A549 (cell line): ENCODE results near the gene ABI3BP. TPM values are rescaled to one million over a fixed set of nuclear protein-coding genes. Genes with fewer than 3 reads are reported as not detected.

Experiments used
- ATAC-seq, 2 experiments: fragments of 200-7000 bp in 1 of 2; fragments of >200 bp in 1 of 2; cut with Nextera tagmentation in 1 of 2; cut with Tn5 transposase in 1 of 2; 3 replicates each; pipeline versions ENCODE4 v1.8.0 to v1.9.1; 2018 to 2020; ENCODE audit warnings: mild to moderate bottlenecking in 1 of 2, moderate library complexity in 1 of 2
- CTCF ChIA-PET: fragments of 300-600 bp; sonication (Branson Sonifier 250); formaldehyde crosslinking; extraction: SDS; loops from one replicate; lab custom pipeline; 2021; ENCODE audit warnings: antibody characterized with exemption, inconsistent platforms; lab: Yijun Ruan, JAX
- POLR2A ChIA-PET: fragments of 350-600 bp; formaldehyde crosslinking; extraction: SDS; loops from one replicate; lab custom pipeline; 2021; ENCODE audit warnings: antibody characterized with exemption, inconsistent platforms; lab: Yijun Ruan, JAX
- DNase-seq, 2 experiments: peaks; one replicate each; pipeline versions ENCODE4 v3.0.0 to v3.0.0-alpha.2; 2011 to 2016; ENCODE audit warnings: low read depth in 1 of 2, low spot score in 1 of 2
- FAIRE-seq: peaks from 2 replicates; lab custom pipeline; 2011; peaks lifted over from hg19 to GRCh38; lab: Jason Lieb, UNC
- H3K27ac ChIP-seq, 2 experiments: fragments of >200 bp; sonication (Bioruptor Twin); formaldehyde crosslinking; 3 replicates each; pipeline ENCODE4 v1.5.1; 2016 to 2017
- H3K4me1 ChIP-seq: fragments of >200 bp; sonication (Bioruptor Twin); formaldehyde crosslinking; 3 replicates; pipeline ENCODE4 v1.6.1; 2016
- H3K4me2 ChIP-seq: fragments of >200 bp; sonication (Bioruptor Twin); formaldehyde crosslinking; 3 replicates; pipeline ENCODE4 v1.6.1; 2016
- H3K4me3 ChIP-seq: fragments of >200 bp; sonication (Bioruptor Twin); formaldehyde crosslinking; 3 replicates; pipeline ENCODE4 v1.5.1; 2016
- H3K9me3 ChIP-seq: fragments of >200 bp; sonication (Bioruptor Twin); formaldehyde crosslinking; 3 replicates; pipeline ENCODE4 v1.6.1; 2016
- BHLHE40 ChIP-seq: IDR thresholded peaks from 2 replicates; pipeline ENCODE4 v1.6.1; 2012; ENCODE audit warnings: low read depth, low read length, inconsistent platforms
- CHD4 ChIP-seq: fragments of 200-600 bp; sonication (generic); IDR thresholded peaks from 2 replicates; pipeline ENCODE4 v1.6.1; 2016; ENCODE audit warnings: antibody characterized with exemption, mild to moderate bottlenecking, borderline replicate concordance
- EHMT2 ChIP-seq: fragments of 200-600 bp; sonication (generic); IDR thresholded peaks from 2 replicates; pipeline ENCODE4 v1.6.1; 2016; ENCODE audit warnings: antibody characterized with exemption, low read depth, mild to moderate bottlenecking, moderate library complexity
- GATA3 ChIP-seq: IDR thresholded peaks from 2 replicates; pipeline ENCODE4 v1.6.1; 2012; ENCODE audit warnings: borderline replicate concordance
- HOXA7 ChIP-seq: fragments of 250-450 bp; sonication (Bioruptor Pico); IDR thresholded peaks from 2 replicates; pipeline ENCODE4 v1.5.0; 2020; ENCODE audit warnings: mild to moderate bottlenecking, moderate library complexity
- HOXB5 ChIP-seq: fragments of 250-450 bp; sonication (Bioruptor Pico); IDR thresholded peaks from 2 replicates; pipeline ENCODE4 v1.5.0; 2020; ENCODE audit warnings: mild to moderate bottlenecking, moderate library complexity
- MAX ChIP-seq: IDR thresholded peaks from 2 replicates; pipeline ENCODE4 v1.6.1; 2012
- MAZ ChIP-seq: fragments of 150-350 bp; IDR thresholded peaks from 2 replicates; pipeline ENCODE4 v1.6.1; 2014; ENCODE audit warnings: antibody characterized with exemption, low read depth, low read length, borderline replicate concordance
- NR3C1 ChIP-seq: fragments of >200 bp; sonication (Bioruptor Twin); formaldehyde crosslinking; IDR thresholded peaks from 3 replicates; pipeline ENCODE4 v1.6.1; 2017
- POLR2AphosphoS2 ChIP-seq: conservative IDR thresholded peaks from 2 replicates; pipeline ENCODE4 v1.6.1; 2012; ENCODE audit warnings: low read length, improper control_type of control experiment, inconsistent platforms
- RFX5 ChIP-seq: fragments of 450-650 bp; IDR thresholded peaks from 2 replicates; pipeline ENCODE4 v1.7.1; 2014; ENCODE audit warnings: antibody characterized with exemption, mild to moderate bottlenecking, moderate library complexity
- RNF2 ChIP-seq: fragments of 200-600 bp; sonication (generic); IDR thresholded peaks from 2 replicates; pipeline ENCODE4 v1.6.1; 2016; ENCODE audit warnings: low read depth, mild to moderate bottlenecking, antibody characterized with exemption, moderate library complexity, borderline replicate concordance
- ZC3H11A ChIP-seq: fragments of 450-650 bp; IDR thresholded peaks from 2 replicates; pipeline ENCODE4 v1.6.1; 2014; ENCODE audit warnings: antibody characterized with exemption, mild to moderate bottlenecking
- ZFP36 ChIP-seq: fragments of 450-650 bp; IDR thresholded peaks from 2 replicates; pipeline ENCODE4 v1.6.1; 2014; ENCODE audit warnings: borderline replicate concordance; ENCODE audit not compliant: partially characterized antibody
- ZNF302 ChIP-seq: fragments of 250-450 bp; sonication (Bioruptor Pico); IDR thresholded peaks from 2 replicates; pipeline ENCODE4 v1.9.0; 2021; ENCODE audit warnings: inconsistent platforms, mild to moderate bottlenecking, moderate library complexity
- WGBS: methylation state at CpG from one replicate; pipeline ENCODE4 v1.1.6; 2017; ENCODE audit errors: missing lambda C conversion rate; 5-methylcytosine and 5-hydroxymethylcytosine counted together
- polyA plus RNA-seq, 4 experiments: library from polyadenylated mRNA; depleted of rRNA in 3 of 4; stranded (reverse); fragments of >200 nt; fragmentation: RNase III in 1 of 4; extraction: RNeasy Plus Mini Kit Qiagen cat#74134 plus additional on column Dnase treatment in 1 of 4; gene quantifications; 2 replicates in 3 of 4; 3 replicates in 1 of 4; pipeline ENCODE4 v1.2.3, GENCODE V29; 2011 to 2017
- TF ChIP-seq, protein P1 (sequence below): fragments of 450-650 bp; IDR thresholded peaks from 2 replicates; pipeline ENCODE4 v1.6.1; 2014; ENCODE audit warnings: antibody characterized with exemption
- TF ChIP-seq, protein P2 (sequence below): fragments of >200 bp; sonication (Bioruptor Twin); formaldehyde crosslinking; IDR thresholded peaks from 3 replicates; pipeline ENCODE4 v1.5.1; 2016
- TF ChIP-seq, protein P3 (sequence below): fragments of >200 bp; sonication (Bioruptor Twin); formaldehyde crosslinking; IDR thresholded peaks from 3 replicates; pipeline ENCODE4 v1.6.1; 2016
- TF ChIP-seq, protein P4 (sequence below): fragments of 200-600 bp; sonication (generic); IDR thresholded peaks from 2 replicates; pipeline ENCODE4 v1.6.1; 2016; ENCODE audit warnings: antibody characterized with exemption, mild to moderate bottlenecking, moderate library complexity

Gene ABI3BP
- polyA plus RNA-seq, 2 of the 4 experiments (the other 2 are of a cell fraction) = 1.3 to 1.8 TPM

DNA sequence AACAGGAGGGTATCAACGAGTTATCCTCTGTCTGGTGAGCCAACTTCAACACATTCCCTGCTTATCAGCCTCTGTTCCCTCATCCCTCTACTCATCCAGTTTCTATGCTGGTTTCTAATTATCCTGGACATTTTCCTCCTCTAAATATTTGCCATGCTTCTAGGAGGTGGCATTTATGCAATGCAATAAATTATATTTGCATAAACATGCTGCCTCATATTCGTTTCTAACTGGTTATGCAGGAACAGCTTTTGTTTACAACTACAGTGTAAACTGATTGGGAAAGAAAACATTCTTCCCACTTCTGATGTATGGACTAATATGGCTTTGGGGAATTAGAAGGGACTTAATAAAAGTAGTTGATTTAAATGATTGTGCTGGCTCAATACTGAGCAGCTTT is 161.6 kb downstream of the ABI3BP start:
- ChIA-PET CTCF (interaction anchor here (0.6 to 1.1 kb wide), 2 partner anchors 9 to 14 kb away, joined by 3 read pairs; no protein-coding TSS in a partner anchor), POLR2A (no interaction called here)
- FAIRE-seq (no peak), ATAC-seq (no peak), DNase-seq (no peak)
- WGBS = 2% methylated on average over 2 of the region's 2 CpGs
- H3K4me3 ChIP-seq = no peak overlapping the region
- H3K4me2 ChIP-seq = no peak overlapping the region
- no peaks in the 10 kb centered on the region for H3K9me3 ChIP-seq
- no peaks in the 10 kb centered on the region for H3K4me1 ChIP-seq
- TF ChIP-seq BHLHE40 = no peak
- TF ChIP-seq, protein P1, sequence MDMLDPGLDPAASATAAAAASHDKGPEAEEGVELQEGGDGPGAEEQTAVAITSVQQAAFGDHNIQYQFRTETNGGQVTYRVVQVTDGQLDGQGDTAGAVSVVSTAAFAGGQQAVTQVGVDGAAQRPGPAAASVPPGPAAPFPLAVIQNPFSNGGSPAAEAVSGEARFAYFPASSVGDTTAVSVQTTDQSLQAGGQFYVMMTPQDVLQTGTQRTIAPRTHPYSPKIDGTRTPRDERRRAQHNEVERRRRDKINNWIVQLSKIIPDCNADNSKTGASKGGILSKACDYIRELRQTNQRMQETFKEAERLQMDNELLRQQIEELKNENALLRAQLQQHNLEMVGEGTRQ = no peak
- TF ChIP-seq, protein P2, sequence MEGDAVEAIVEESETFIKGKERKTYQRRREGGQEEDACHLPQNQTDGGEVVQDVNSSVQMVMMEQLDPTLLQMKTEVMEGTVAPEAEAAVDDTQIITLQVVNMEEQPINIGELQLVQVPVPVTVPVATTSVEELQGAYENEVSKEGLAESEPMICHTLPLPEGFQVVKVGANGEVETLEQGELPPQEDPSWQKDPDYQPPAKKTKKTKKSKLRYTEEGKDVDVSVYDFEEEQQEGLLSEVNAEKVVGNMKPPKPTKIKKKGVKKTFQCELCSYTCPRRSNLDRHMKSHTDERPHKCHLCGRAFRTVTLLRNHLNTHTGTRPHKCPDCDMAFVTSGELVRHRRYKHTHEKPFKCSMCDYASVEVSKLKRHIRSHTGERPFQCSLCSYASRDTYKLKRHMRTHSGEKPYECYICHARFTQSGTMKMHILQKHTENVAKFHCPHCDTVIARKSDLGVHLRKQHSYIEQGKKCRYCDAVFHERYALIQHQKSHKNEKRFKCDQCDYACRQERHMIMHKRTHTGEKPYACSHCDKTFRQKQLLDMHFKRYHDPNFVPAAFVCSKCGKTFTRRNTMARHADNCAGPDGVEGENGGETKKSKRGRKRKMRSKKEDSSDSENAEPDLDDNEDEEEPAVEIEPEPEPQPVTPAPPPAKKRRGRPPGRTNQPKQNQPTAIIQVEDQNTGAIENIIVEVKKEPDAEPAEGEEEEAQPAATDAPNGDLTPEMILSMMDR = no peak
- TF ChIP-seq MAZ = no peak
- TF ChIP-seq NR3C1 = no peak
- no peak for TF ChIP-seq ZFP36
- no peak for TF ChIP-seq HOXA7 (CRISPR knock-in tag)
- TF ChIP-seq ZNF302 (CRISPR knock-in tag) = no peak
- TF ChIP-seq RFX5 = no peak
- no peak for TF ChIP-seq EHMT2
- TF ChIP-seq GATA3 = no peak
- no peak for TF ChIP-seq ZC3H11A
- TF ChIP-seq, protein P3, sequence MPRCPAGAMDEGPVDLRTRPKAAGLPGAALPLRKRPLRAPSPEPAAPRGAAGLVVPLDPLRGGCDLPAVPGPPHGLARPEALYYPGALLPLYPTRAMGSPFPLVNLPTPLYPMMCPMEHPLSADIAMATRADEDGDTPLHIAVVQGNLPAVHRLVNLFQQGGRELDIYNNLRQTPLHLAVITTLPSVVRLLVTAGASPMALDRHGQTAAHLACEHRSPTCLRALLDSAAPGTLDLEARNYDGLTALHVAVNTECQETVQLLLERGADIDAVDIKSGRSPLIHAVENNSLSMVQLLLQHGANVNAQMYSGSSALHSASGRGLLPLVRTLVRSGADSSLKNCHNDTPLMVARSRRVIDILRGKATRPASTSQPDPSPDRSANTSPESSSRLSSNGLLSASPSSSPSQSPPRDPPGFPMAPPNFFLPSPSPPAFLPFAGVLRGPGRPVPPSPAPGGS = no peak
- TF ChIP-seq CHD4 = no peak
- TF ChIP-seq, protein P4, sequence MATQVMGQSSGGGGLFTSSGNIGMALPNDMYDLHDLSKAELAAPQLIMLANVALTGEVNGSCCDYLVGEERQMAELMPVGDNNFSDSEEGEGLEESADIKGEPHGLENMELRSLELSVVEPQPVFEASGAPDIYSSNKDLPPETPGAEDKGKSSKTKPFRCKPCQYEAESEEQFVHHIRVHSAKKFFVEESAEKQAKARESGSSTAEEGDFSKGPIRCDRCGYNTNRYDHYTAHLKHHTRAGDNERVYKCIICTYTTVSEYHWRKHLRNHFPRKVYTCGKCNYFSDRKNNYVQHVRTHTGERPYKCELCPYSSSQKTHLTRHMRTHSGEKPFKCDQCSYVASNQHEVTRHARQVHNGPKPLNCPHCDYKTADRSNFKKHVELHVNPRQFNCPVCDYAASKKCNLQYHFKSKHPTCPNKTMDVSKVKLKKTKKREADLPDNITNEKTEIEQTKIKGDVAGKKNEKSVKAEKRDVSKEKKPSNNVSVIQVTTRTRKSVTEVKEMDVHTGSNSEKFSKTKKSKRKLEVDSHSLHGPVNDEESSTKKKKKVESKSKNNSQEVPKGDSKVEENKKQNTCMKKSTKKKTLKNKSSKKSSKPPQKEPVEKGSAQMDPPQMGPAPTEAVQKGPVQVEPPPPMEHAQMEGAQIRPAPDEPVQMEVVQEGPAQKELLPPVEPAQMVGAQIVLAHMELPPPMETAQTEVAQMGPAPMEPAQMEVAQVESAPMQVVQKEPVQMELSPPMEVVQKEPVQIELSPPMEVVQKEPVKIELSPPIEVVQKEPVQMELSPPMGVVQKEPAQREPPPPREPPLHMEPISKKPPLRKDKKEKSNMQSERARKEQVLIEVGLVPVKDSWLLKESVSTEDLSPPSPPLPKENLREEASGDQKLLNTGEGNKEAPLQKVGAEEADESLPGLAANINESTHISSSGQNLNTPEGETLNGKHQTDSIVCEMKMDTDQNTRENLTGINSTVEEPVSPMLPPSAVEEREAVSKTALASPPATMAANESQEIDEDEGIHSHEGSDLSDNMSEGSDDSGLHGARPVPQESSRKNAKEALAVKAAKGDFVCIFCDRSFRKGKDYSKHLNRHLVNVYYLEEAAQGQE = no peak
- TF ChIP-seq HOXB5 (CRISPR knock-in tag) = no peak
- no peak for TF ChIP-seq RNF2
- TF ChIP-seq MAX = no peak
- no peak overlapping the region for H3K27ac ChIP-seq

DNA sequence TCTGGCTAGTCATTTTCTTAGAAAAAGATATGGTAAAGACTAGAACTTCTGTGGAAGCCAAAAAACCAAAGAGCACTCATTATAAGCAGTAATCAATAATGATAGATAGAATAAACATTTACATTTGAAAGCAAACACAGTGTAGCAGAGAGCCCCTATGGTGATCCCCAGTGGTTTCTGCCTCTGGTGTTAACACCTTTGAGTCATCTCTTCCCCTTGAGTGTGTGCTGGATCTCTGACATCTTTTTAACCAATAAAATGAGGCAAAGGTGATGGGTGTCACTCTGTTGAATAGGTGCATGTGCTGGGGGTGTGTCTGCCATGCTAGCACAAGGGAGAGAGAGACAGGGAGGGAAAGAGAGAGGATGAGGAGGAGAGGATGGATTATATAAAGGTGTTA is 162.3 kb downstream of the ABI3BP start:
- H3K4me1 ChIP-seq = no peaks in the 10 kb centered on the region
- no peak overlapping the region for H3K27ac ChIP-seq
- DNase-seq (no peak), ATAC-seq (no peak), FAIRE-seq (no peak)
- H3K9me3 ChIP-seq = no peaks in the 10 kb centered on the region
- CTCF ChIA-PET = interaction anchor here (0.6 to 1.1 kb wide), 2 partner anchors 9 to 15 kb away, joined by 3 read pairs; no protein-coding TSS in a partner anchor
- H3K4me2 ChIP-seq = no peak overlapping the region
- no peak for TF ChIP-seq POLR2AphosphoS2
- TF ChIP-seq, protein P3 = no peak
- TF ChIP-seq ZFP36 = no peak
- TF ChIP-seq CHD4 = no peak
- no peak for TF ChIP-seq MAZ
- POLR2A ChIA-PET = no interaction called here
- no peak overlapping the region for H3K4me3 ChIP-seq
